ENCODE results near the gene CDC34.

Gene CDC34

GRCh38 chr19:591099-591958, 59.8 kb downstream of the CDC34 start:
- H3K4me1 ChIP-seq = peaks cover 0 to 25% (median 5%) of the 10 kb centered on the region in 4 donors
- intact Hi-C loops (cut with DNase I; ENCODE audit: low total_unique reads) = no loop called here
- no peak overlapping the region for H3K4me3 ChIP-seq
- no peak for DNase-seq
- TF ChIP-seq CTCF (IDR thresholded peaks at IDR 0.05) = no peak
- H3K27me3 ChIP-seq = peaks cover 4 to 87% of the 10 kb centered on the region in 2 donors
- no peaks in the 10 kb centered on the region for H3K9me3 ChIP-seq
- no peaks in the 10 kb centered on the region for H3K36me3 ChIP-seq
- no peak overlapping the region for H3K27ac ChIP-seq

Data from tibial artery (tissue), 4 donors.